ENCODE results near the gene CGRRF1.
A peak's percentile ranks its signal among the peaks of the same experiment; 100 is the strongest.

CGRRF1 gene

GRCh38 chr14:54564071-54564867, 54.6 kb downstream of the CGRRF1 start:
- H3K4me3 ChIP-seq (ENCODE audit: insufficient read depth, low read depth, low read length), result peak overlapping the region; percentile 66
- peaks cover 11% of the 10 kb centered on the region for H3K4me1 ChIP-seq (ENCODE audit: control insufficient read depth, insufficient read depth, low read length)
- H3K27ac ChIP-seq (ENCODE audit: insufficient read depth, low read depth, low read length, poor library complexity, severe bottlenecking), result no peak overlapping the region
- peaks cover 57% of the 10 kb centered on the region for H3K27me3 ChIP-seq (ENCODE audit: control insufficient read depth, insufficient read depth, low read length, poor library complexity, severe bottlenecking)
- no peaks in the 10 kb centered on the region for H3K36me3 ChIP-seq (ENCODE audit: control insufficient read depth, insufficient read depth, low read length)
- 25 to 29% methylated on average over 7 to 9 of the region's 9 CpGs for WGBS, 2 experiments
- H3K9me3 ChIP-seq (ENCODE audit: control insufficient read depth, low read length), result no peaks in the 10 kb centered on the region

- Histone ChIP-seq H3K4me3 (ENCODE audit: insufficient read depth, low read depth, low read length) (peak overlapping the region; percentile 66), H3K27me3 (ENCODE audit: control insufficient read depth, insufficient read depth, low read length, poor library complexity, severe bottlenecking) (peaks cover 64% of the 10 kb centered on the region), H3K36me3 (ENCODE audit: control insufficient read depth, insufficient read depth, low read length) (no peaks in the 10 kb centered on the region), H3K4me1 (ENCODE audit: control insufficient read depth, insufficient read depth, low read length) (peaks cover 11% of the 10 kb centered on the region), H3K27ac (ENCODE audit: insufficient read depth, low read depth, low read length, poor library complexity, severe bottlenecking) (no peak overlapping the region), H3K9me3 (ENCODE audit: control insufficient read depth, low read length) (no peaks in the 10 kb centered on the region)
- WGBS, 2 experiments, result 0% methylated on average over 68 to 69 of the region's 69 CpGs
Observed at GRCh38 chr14:54564868-54565784, 55.4 kb downstream of the CGRRF1 start.

- peaks cover 11% of the 10 kb centered on the region for H3K4me1 ChIP-seq (ENCODE audit: control insufficient read depth, insufficient read depth, low read length)
- 0 to 1% methylated on average over 72 of the region's 73 CpGs for WGBS, 2 experiments
- no peaks in the 10 kb centered on the region for H3K36me3 ChIP-seq (ENCODE audit: control insufficient read depth, insufficient read depth, low read length)
- peak overlapping the region; percentile 66 for H3K4me3 ChIP-seq (ENCODE audit: insufficient read depth, low read depth, low read length)
- H3K9me3 ChIP-seq (ENCODE audit: control insufficient read depth, low read length), result no peaks in the 10 kb centered on the region
- H3K27ac ChIP-seq (ENCODE audit: insufficient read depth, low read depth, low read length, poor library complexity, severe bottlenecking), result no peak overlapping the region
- peaks cover 67% of the 10 kb centered on the region for H3K27me3 ChIP-seq (ENCODE audit: control insufficient read depth, insufficient read depth, low read length, poor library complexity, severe bottlenecking)
Observed at GRCh38 chr14:54565785-54566409, 56.2 kb downstream of the CGRRF1 start.

- Histone ChIP-seq H3K4me1 (ENCODE audit: control insufficient read depth, insufficient read depth, low read length) (peaks cover 11% of the 10 kb centered on the region), H3K27ac (ENCODE audit: insufficient read depth, low read depth, low read length, poor library complexity, severe bottlenecking) (no peak within 1 kb of the TSS), H3K4me3 (ENCODE audit: insufficient read depth, low read depth, low read length) (peak within 1 kb of the TSS; percentile 66), H3K9me3 (ENCODE audit: control insufficient read depth, low read length) (no peaks in the 10 kb centered on the region), H3K36me3 (ENCODE audit: control insufficient read depth, insufficient read depth, low read length) (no peaks in the 10 kb centered on the region), H3K27me3 (ENCODE audit: control insufficient read depth, insufficient read depth, low read length, poor library complexity, severe bottlenecking) (peaks cover 67% of the 10 kb centered on the region)
- 0% methylated on average over 91 of the region's 91 CpGs for WGBS, 2 experiments
Observed at GRCh38 chr14:54566410-54567223, 56.9 kb downstream of the CGRRF1 start, which contains the start of gene SAMD4A. TSS of gene SAMD4A (plus strand) at chr14:54567128. CDS start at chr14:54567917, 789 bp downstream.

- peak overlapping the region; percentile 66 for H3K4me3 ChIP-seq (ENCODE audit: insufficient read depth, low read depth, low read length)
- no peaks in the 10 kb centered on the region for H3K9me3 ChIP-seq (ENCODE audit: control insufficient read depth, low read length)
- H3K36me3 ChIP-seq (ENCODE audit: control insufficient read depth, insufficient read depth, low read length), result no peaks in the 10 kb centered on the region
- WGBS, 2 experiments, result 0 to 1% methylated on average over 31 of the region's 31 CpGs
- no peak overlapping the region for H3K27ac ChIP-seq (ENCODE audit: insufficient read depth, low read depth, low read length, poor library complexity, severe bottlenecking)
- peaks cover 67% of the 10 kb centered on the region for H3K27me3 ChIP-seq (ENCODE audit: control insufficient read depth, insufficient read depth, low read length, poor library complexity, severe bottlenecking)
- H3K4me1 ChIP-seq (ENCODE audit: control insufficient read depth, insufficient read depth, low read length), result peaks cover 11% of the 10 kb centered on the region
Observed at GRCh38 chr14:54567224-54567638, 57.5 kb downstream of the CGRRF1 start.

GRCh38 chr14:54567639-54568561, 58.2 kb downstream of the CGRRF1 start:
- no peak overlapping the region for H3K27ac ChIP-seq (ENCODE audit: insufficient read depth, low read depth, low read length, poor library complexity, severe bottlenecking)
- peaks cover 62% of the 10 kb centered on the region for H3K27me3 ChIP-seq (ENCODE audit: control insufficient read depth, insufficient read depth, low read length, poor library complexity, severe bottlenecking)
- H3K9me3 ChIP-seq (ENCODE audit: control insufficient read depth, low read length), result no peaks in the 10 kb centered on the region
- H3K36me3 ChIP-seq (ENCODE audit: control insufficient read depth, insufficient read depth, low read length), result no peaks in the 10 kb centered on the region
- WGBS, 2 experiments, result 1 to 2% methylated on average over 66 to 70 of the region's 70 CpGs
- H3K4me1 ChIP-seq (ENCODE audit: control insufficient read depth, insufficient read depth, low read length), result peaks cover 11% of the 10 kb centered on the region
- H3K4me3 ChIP-seq (ENCODE audit: insufficient read depth, low read depth, low read length), result peak overlapping the region; percentile 66

GRCh38 chr14:54568821-54569595, 59.3 kb downstream of the CGRRF1 start:
- Histone ChIP-seq H3K36me3 (ENCODE audit: control insufficient read depth, insufficient read depth, low read length) (no peaks in the 10 kb centered on the region), H3K4me1 (ENCODE audit: control insufficient read depth, insufficient read depth, low read length) (peaks cover 11% of the 10 kb centered on the region), H3K9me3 (ENCODE audit: control insufficient read depth, low read length) (no peaks in the 10 kb centered on the region), H3K27me3 (ENCODE audit: control insufficient read depth, insufficient read depth, low read length, poor library complexity, severe bottlenecking) (peaks cover 59% of the 10 kb centered on the region), H3K4me3 (ENCODE audit: insufficient read depth, low read depth, low read length) (peak overlapping the region; percentile 66), H3K27ac (ENCODE audit: insufficient read depth, low read depth, low read length, poor library complexity, severe bottlenecking) (no peak overlapping the region)
- WGBS, 2 experiments, result 59 to 66% methylated on average over 12 to 13 of the region's 13 CpGs

GRCh38 chr14:54570047-54570446, 60.3 kb downstream of the CGRRF1 start:
- no peaks in the 10 kb centered on the region for H3K36me3 ChIP-seq (ENCODE audit: control insufficient read depth, insufficient read depth, low read length)
- H3K27me3 ChIP-seq (ENCODE audit: control insufficient read depth, insufficient read depth, low read length, poor library complexity, severe bottlenecking), result peaks cover 49% of the 10 kb centered on the region
- H3K27ac ChIP-seq (ENCODE audit: insufficient read depth, low read depth, low read length, poor library complexity, severe bottlenecking), result no peak overlapping the region
- H3K9me3 ChIP-seq (ENCODE audit: control insufficient read depth, low read length), result no peaks in the 10 kb centered on the region
- H3K4me3 ChIP-seq (ENCODE audit: insufficient read depth, low read depth, low read length), result no peak overlapping the region
- peaks cover 6% of the 10 kb centered on the region for H3K4me1 ChIP-seq (ENCODE audit: control insufficient read depth, insufficient read depth, low read length)
- 85 to 86% methylated on average over 5 of the region's 5 CpGs for WGBS, 2 experiments
